Left ventricle myocardium inferior (tissue), 1 donor: ENCODE results near the gene SLC4A3. TPM values are rescaled to one million over a fixed set of nuclear protein-coding genes. Genes with fewer than 3 reads are reported as not detected.

Source experiments
- DNase-seq: peaks from one replicate; pipeline ENCODE4 v3.0.0-alpha.2; 2020
- H3K27ac ChIP-seq: fragments of 200-600 bp; replicated peaks from 2 replicates; pipeline ENCODE4 v1.8.0; 2021
- H3K27me3 ChIP-seq: fragments of 200-600 bp; 2 replicates; pipeline ENCODE4 v1.8.0; 2021; ENCODE audit warnings: low read depth
- H3K36me3 ChIP-seq: fragments of 200-600 bp; 2 replicates; pipeline ENCODE4 v1.8.0; 2021
- H3K4me1 ChIP-seq: fragments of 200-600 bp; 2 replicates; pipeline ENCODE4 v1.8.0; 2021
- H3K4me3 ChIP-seq: fragments of 200-600 bp; 2 replicates; pipeline ENCODE4 v1.8.0; 2021; ENCODE audit warnings: mild to moderate bottlenecking, moderate library complexity
- H3K9me3 ChIP-seq: fragments of 200-600 bp; replicated peaks from 2 replicates; pipeline ENCODE4 v1.8.0; 2021
- CTCF ChIP-seq: fragments of 200-600 bp; IDR thresholded peaks from 2 replicates; pipeline ENCODE4 v1.8.0; 2021; ENCODE audit warnings: antibody characterized with exemption, mild to moderate bottlenecking, borderline replicate concordance
- intact Hi-C: fragments of 100-400 bp; cut with micrococcal nuclease; formaldehyde crosslinking; loops from one replicate; pipeline ENCODE4 v1.11.0; 2022
- long read RNA-seq: library from polyadenylated mRNA; unstranded; transcript quantifications from one replicate; pipeline ENCODE4 v2.0.0, GENCODE V29; 2021
- total RNA-seq: library from RNA; stranded (reverse); fragmentation: NEBNext Ultra II Directional; extraction: Animal tissue kit (Norgen Biotek cat#: 25700); gene quantifications from one replicate; pipeline ENCODE4 v1.2.1, GENCODE V29; 2021
- donor health status: DM: no; HTN: yes; CAD: no; lungs with severe emphysema.

The SLC4A3 gene
- total RNA-seq = 426 TPM
- long read RNA-seq, full-length matches to known transcripts = 202 of 1,694 reads
- long read RNA-seq, partial matches to known transcripts = 546 of 1,694 reads
- long read RNA-seq, other reads (novel, unspliced or antisense) = 946 of 1,694 reads

DNA sequence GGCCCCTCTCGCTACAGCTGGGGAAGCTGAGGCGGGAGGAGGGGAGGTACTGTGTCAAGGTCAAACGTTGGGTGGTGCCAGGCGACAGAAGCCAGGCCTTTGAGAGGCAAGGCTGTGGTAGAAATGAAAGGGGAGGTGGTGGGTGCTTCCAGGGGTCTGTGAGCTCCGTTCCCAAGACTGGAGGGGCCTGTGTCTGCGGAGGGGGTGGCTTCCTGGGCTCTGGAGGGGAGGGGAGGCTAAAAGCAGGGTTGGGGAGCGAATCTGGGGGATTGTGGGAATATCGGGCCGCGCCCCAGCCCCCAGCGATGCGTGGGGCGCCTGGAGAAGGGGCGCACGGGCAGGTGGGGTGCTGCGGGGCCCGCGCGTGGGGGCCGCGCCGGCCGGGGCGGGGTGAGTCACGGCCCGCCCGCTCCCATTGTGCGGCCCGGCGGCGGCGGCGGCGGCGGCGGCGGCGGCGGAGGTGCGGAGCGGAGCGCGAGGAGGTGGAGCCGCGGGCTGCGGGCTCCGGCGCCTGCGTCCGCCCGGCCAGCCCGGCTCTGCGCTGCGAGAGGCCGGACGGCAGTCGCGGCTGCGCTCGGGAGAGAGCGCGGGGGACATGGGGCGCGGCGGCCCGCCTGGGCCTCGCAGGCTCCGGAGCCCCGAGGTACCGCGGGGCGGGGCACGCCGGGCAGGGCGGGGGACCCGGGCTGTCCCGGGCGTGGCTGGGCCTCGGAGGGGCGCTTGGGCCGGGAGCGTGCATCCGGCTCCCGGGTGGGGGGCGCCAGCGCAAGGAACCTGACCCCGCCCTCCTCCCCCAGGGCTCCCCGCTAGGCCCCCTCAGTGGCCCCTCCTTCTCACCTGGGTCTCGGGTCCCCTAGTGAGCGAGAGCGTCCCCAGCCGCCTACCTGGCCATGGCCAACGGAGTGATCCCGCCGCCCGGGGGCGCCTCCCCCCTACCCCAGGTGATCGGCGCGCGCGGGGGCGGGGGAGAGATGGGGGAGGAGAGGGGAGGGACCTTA lies at the start of gene SLC4A3:
Gene SLC4A3, plus strand, starts transcription at position 528 of the 998 bp plus-strand sequence. Its CDS starts 363 bp downstream, at position 891.
- intact Hi-C loops = no loop called here
- peaks cover 52% of the 10 kb centered on the region for H3K4me1 ChIP-seq

DNA sequence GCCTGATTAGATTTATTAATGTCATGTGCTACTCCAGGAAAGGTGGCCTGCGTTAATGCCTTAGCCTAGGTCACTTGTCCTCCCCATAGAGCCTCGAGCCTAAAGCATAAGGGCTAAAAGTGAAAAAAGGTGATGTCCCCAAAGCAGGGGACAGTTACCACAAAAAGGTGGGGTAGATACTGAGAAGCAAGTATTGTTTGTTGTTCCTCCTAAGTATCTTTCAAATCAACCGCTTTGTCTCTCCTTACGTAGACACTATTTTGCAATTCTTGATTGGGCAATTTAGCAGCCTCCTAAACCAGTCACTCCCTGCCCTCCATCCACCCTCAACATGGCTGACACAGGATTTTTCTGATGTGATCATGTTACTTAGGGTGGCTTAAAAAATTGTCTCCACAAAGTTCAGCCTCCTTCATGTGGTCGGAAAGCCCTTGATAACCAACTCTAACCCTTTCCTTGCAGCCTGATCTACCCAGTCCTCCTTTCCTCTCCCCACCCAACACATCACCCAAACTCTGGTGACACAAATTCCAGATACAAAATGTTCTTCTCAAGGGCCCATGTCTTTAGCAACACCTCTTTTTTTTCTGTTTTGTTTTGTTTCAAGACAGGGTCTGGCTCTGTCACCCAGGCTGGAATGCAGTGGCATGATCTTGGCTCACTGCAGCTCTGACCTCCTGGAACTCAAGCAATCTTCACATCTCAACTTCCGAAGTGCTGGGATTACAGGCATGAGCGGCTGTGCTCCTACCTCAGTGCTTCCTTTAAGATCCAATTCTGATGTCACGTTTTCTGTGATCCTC lies 48.4 kb upstream of the SLC4A3 start:
- DNase-seq = no peak
- intact Hi-C loops = no loop called here
- Histone ChIP-seq H3K27me3 (peaks cover 28% of the 10 kb centered on the region), H3K9me3 (no peaks in the 10 kb centered on the region), H3K4me1 (peaks cover 4% of the 10 kb centered on the region), H3K27ac (no peak overlapping the region), H3K36me3 (no peaks in the 10 kb centered on the region), H3K4me3 (no peak overlapping the region)
- TF ChIP-seq CTCF = no peak

More for the DNA sequence above, at the start of gene SLC4A3:
- Histone ChIP-seq H3K36me3 (peaks cover 5% of the 10 kb centered on the region), H3K27me3 (peaks cover 30% of the 10 kb centered on the region), H3K4me3 (peak within 1 kb of the TSS; percentile 69), H3K27ac (peak within 1 kb of the TSS; percentile 97), H3K9me3 (no peaks in the 10 kb centered on the region)
- peak; percentile 17 for TF ChIP-seq CTCF
- DNase-seq = no peak

DNA sequence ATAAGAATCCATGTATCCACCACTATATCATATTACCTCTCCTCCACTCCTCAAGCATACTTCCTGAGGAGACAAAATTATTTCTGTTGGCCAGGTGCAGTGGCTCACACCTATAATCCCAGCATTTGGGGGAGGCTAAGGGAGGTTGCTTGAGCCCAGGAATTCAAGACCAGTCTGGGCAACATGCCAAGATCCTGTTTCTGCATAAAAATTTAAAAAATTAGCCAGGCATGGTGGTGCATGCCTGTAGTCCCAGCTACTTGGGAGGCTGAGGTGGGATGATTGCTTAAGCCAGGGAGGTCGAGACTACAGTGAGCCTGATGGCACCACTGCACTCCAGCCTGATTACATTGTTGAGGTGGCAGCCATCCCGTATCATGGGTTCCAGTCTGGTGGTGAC lies 46.1 kb upstream of the SLC4A3 start:
- DNase-seq = no peak
- no peak for TF ChIP-seq CTCF
- intact Hi-C loops = no loop called here

GRCh38 chr2:219591091-219591490 lies 36.3 kb upstream of the SLC4A3 start:
- TF ChIP-seq CTCF = no peak
- intact Hi-C loops = no loop called here
- Histone ChIP-seq H3K27ac (no peak overlapping the region), H3K4me3 (no peak overlapping the region), H3K36me3 (no peaks in the 10 kb centered on the region), H3K9me3 (no peaks in the 10 kb centered on the region), H3K27me3 (no peaks in the 10 kb centered on the region), H3K4me1 (peaks cover 5% of the 10 kb centered on the region)
- DNase-seq = no peak

More for the DNA sequence above, 46.1 kb upstream of the SLC4A3 start:
- no peaks in the 10 kb centered on the region for H3K9me3 ChIP-seq
- H3K27ac ChIP-seq = no peak overlapping the region
- peaks cover 23% of the 10 kb centered on the region for H3K27me3 ChIP-seq
- no peak overlapping the region for H3K4me3 ChIP-seq
- H3K36me3 ChIP-seq = no peaks in the 10 kb centered on the region
- H3K4me1 ChIP-seq = peaks cover 4% of the 10 kb centered on the region

DNA sequence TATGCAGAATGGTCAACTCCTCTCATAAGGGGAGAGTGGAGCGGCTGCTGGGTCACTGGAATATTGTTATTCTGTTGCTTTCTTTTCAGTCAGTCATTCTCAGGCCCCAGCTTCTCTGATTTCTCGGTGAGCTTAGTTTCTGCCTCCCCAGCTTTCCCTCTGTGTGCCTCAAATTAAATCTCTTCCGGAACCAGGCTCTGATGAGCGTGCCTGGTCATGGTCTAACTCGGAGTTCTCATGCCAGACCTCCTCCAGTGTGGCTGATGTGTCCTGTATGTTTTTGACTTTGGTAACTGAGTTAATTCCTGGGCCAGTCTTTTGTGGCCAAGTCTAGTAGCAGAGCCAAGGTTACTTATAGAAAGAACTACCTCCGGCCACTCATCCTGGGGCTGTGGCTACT lies 34.7 kb upstream of the SLC4A3 start:
- intact Hi-C loops = no loop called here

More for the DNA sequence above, 34.7 kb upstream of the SLC4A3 start:
- TF ChIP-seq CTCF = no peak
- Histone ChIP-seq H3K36me3 (no peaks in the 10 kb centered on the region), H3K27me3 (no peaks in the 10 kb centered on the region), H3K9me3 (no peaks in the 10 kb centered on the region), H3K4me3 (no peak overlapping the region), H3K27ac (no peak overlapping the region), H3K4me1 (peaks cover 18% of the 10 kb centered on the region)
- no peak for DNase-seq
